Right lobe of liver (tissue), 4 donors: ENCODE data around the gene ARHGEF7.
"Not testable (repeated sequence)": the region's sequence is repeated elsewhere in the genome, so short reads cannot be mapped to it uniquely, and the experiment has no call there.

Experiments
- CTCF ChIP-seq, 4 donors: fragments of 200-600 bp in 3 of 4; fragments of 450-650 bp in 1 of 4; IDR thresholded peaks; one replicate each; pipeline versions ENCODE4 v1.5.1 to v1.8.0; 2016 to 2022; ENCODE audit warnings: antibody characterized with exemption in 4 of 4, mild to moderate bottlenecking in 2 of 4
- POLR2A ChIP-seq: fragments of 450-650 bp; IDR thresholded peaks from one replicate; pipeline ENCODE4 v1.6.1; 2017; ENCODE audit warnings: antibody characterized with exemption, mild to moderate bottlenecking
- donor health status: DM: no; HTN: no; CAD: no.
- donor health status: DM: no; HTN: no; CAD: no.
- donor health status: DM: no; HTN: yes; CAD: no.

- TF ChIP-seq POLR2A; CTCF (IDR thresholded peaks at IDR 0.05): not testable (repeated sequence)
Observed at GRCh38 chr13:111193223-111193622, 78.1 kb downstream of the ARHGEF7 start.
